Measurements from ENCODE around the gene ACTL10. TPM values are rescaled to one million over a fixed set of nuclear protein-coding genes. Genes with fewer than 3 reads are reported as not detected.

Gene ACTL10
- total RNA-seq, 1 donor from 2014 or later = 0.49 TPM

GRCh38 chr20:33664085-33664761, 2.5 kb upstream of the ACTL10 start:
- DNase-seq = no peak

GRCh38 chr20:33664762-33665144, 2.0 kb upstream of the ACTL10 start:
- no peak for DNase-seq

- no peak for DNase-seq
Measured at GRCh38 chr20:33667245-33667675, 517 bp downstream of the ACTL10 start.

DNA sequence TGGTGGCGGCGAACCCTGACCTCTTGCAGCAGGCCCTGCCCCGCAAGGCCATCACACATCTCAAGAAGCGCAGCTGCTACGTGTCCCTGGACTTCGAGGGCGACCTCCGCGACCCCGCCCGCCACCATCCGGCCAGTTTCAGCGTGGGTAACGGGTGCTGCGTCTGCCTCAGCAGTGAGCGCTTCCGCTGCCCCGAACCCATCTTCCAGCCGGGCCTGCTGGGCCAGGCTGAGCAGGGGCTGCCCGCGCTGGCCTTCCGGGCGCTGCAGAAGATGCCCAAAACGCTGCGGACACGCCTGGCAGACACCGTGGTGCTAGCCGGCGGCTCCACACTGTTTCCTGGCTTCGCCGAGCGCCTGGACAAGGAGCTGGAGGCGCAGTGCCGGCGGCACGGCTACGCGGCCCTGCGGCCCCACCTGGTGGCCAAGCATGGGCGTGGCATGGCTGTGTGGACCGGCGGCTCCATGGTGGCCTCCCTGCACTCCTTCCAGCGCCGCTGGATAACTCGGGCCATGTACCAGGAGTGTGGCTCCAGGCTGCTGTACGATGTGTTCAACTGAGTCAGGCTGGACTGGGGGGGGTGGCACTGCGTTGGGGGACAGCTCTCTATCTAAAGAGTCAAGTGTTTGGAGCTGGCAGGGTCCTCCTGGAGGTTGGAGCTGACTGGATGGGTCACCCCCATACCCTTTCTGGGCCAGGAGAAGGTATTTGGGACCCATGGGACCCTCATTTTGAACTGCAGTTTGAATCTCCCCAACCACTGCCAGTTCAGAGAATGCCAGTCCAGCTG, 1.1 kb downstream of the ACTL10 start:
- peak; percentile 35 for DNase-seq

- no peak for DNase-seq
Measured at GRCh38 chr20:33668466-33669155, 1.9 kb downstream of the ACTL10 start.

GRCh38 chr20:33669224-33669623, 2.5 kb downstream of the ACTL10 start:
- DNase-seq = no peak

GRCh38 chr20:33669873-33670640, 3.3 kb downstream of the ACTL10 start:
- no peak for DNase-seq

GRCh38 chr20:33670715-33671499, 4.2 kb downstream of the ACTL10 start:
- no peak for DNase-seq

GRCh38 chr20:33671573-33672288, 5.0 kb downstream of the ACTL10 start:
- no peak for DNase-seq

DNA sequence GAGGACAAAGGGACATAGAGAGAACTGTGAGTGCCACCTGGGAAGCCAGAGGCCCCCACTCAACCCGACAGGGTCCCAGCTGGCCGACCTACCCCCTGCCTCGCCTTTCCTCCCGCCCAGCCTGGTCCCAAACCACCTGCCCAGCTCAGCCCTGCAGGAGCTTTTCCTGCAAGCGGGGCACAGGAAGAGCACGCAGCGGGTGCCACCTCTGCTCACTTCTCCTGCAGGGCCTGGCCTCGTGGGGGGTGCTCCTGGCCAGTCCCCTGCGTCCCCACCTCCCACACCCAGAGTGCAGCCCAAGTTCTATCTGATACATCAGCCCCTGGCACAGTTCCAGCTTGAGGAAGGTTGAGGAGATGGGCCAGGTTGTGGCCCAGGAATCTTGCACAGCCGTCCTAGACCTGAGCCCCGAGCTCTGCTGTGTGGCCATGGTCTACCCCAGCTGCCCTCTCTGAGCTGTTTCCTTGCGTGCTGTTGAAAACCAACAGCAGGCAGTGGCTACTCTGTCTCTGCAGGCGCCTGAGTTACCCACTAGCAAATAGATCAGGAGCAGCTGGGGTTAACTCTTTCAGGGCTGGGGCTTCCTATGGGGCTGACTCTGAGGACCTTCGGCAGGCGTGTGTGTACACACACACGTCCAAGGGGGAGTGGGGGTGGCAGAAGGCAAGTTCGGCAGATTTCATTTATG, 5.8 kb downstream of the ACTL10 start:
- no peak for DNase-seq

DNA sequence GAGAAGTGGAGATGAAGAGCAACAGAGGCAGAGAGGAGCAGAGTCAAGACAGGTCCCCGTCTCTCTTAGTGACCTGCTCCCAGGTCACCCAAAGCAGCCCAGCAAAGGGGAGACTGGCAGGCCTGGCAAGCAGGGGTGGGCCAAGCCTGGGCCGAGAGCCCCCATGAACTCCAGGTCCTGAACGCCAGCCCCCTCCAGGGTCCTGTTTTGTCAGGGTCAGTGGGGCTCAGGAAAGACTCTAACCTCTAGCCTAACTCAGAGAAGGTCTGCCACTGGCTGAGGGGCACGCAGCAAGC, 6.3 kb downstream of the ACTL10 start:
- DNase-seq = no peak

DNA sequence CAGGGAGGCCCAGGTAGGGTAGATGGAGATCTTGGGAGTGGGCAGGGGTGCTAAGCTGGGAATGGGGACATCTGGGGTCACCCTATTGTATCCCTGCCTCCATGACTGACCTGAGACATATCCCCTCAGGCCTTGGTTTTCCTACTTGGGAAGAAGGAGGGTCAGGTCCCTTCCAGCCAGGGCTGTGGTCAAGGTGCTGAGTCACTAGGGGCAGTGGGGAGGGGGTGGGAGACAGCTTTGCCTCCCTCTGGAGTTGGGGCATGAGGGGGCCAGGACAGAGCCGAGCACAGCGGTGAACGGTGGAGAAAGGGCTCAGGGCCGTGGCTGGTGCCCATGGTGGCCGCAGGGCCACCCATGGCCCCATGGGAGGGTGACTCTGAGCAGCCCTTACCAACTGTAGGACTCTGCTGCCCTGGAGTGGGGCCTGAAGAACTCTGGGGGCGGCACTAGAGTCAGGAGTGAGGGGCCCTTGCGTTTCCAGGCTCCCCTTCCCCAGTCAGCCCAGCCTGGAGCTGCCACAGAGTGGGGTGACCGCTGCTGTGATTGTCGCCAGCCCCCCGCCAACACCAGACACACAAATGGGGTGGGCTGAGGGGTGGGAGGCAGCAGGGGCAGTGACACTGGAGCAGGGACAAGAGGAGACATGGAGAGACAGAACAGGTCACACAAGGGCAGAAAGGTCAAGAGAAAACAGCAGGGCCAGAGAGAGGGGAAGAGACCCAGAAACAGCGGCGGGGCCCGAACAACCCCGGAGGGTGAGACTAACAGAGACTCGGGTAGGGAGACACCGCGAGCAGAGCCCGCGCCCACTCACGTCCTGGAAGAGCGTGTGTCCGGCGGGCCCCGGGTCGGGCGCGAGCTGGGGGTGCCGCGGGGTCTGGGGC, 6.9 kb downstream of the ACTL10 start:
- no peak for DNase-seq

DNA sequence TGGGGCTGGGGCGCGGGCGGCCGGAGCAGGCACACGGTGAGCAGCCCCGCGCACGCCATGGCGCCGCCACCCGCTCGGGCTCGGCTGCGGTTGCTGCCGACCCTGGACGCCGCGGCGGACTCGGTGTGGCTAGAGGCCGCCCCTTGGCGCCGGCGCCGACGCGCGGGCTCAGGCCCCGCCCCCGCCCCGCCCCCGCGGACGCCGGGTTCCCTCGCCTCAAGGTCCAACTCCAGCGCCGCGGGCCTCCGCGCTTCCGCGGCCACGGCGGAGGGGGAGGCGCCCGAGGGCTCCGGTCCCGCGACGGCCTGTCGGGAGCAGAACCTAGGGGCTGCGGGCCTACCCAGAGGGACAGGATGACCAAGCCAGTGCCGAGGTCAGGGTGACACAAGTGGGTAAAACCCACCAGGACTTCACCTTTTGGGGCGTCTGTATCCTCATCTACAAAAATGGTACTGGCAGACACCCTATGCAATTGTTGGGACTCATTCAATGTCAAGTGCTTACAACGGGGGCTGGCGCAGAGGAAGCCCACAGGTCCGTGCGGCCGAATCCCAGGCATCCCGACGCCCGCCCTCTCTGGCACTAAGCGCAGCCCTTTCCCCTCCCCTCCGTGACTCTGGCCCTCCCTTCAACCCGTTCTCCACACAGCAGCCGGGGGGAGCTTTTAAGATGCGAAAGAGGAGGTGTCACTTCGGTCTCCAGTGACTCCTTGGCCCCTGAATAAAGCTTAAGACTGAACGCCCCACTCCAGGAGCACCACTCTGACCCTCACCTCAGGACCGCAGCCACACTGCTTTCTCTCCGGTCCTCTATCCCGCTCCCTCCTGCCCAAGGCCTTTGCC, 7.8 kb downstream of the ACTL10 start, which contains the start of gene NECAB3:
Gene NECAB3, minus strand, starts transcription at position 135 of the 842 bp plus-strand sequence. Its CDS starts 76 bp downstream, at position 59.
- DNase-seq = peak; percentile 68

- DNase-seq = peak; percentile 46
Measured at GRCh38 chr20:33675136-33675959, 8.6 kb downstream of the ACTL10 start.

GRCh38 chr20:33676121-33676520, 9.4 kb downstream of the ACTL10 start:
- DNase-seq = no peak

- no peak for DNase-seq
Measured at GRCh38 chr20:33676652-33677645, 10.2 kb downstream of the ACTL10 start.
